ENCODE data around the gene RPS27L.

DNA sequence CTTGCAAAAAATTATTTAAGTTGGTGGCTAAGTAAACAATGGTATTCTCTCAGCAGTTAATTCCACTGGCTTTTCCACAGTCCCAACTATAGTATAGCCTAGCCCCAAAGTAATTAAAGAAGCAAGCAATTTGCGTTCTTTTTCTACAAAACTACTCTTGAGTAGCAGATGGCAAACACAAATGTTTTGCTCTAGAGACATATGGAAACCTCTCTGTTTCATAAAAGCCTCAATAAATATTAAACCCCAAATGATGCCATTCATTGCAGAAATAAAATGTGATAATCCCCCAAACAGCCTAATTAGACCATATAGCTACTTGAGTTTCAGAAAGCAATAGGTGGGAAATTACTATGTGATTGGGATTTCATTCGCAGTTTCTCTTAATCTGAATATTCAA, 23.5 kb upstream of the RPS27L start:
- TF ChIP-seq EZH2 (IDR thresholded peaks at IDR 0.05; ENCODE audit: borderline replicate concordance, low read length) = no peak
- TF ChIP-seq CTCF (IDR thresholded peaks at IDR 0.05; ENCODE audit: low read length) = no peak
